GM18858 (cell line): ENCODE results near the gene HECW1.

Experiments used
- ATAC-seq: cut with Tn5 transposase; IDR thresholded peaks from one replicate; pipeline ENCODE4 v1.9.1; 2021; ENCODE audit not compliant: unreplicated experiment

HECW1 gene

GRCh38 chr7:43248961-43249822, 136.7 kb downstream of the HECW1 start:
- ATAC-seq, result no peak

- no peak for ATAC-seq
These were observed 137.3 kb downstream of the HECW1 start for GRCh38 chr7:43249823-43250145.

GRCh38 chr7:43260980-43261878, 148.8 kb downstream of the HECW1 start:
- ATAC-seq, result peak; percentile 60

- ATAC-seq, result no peak
These were observed 152.7 kb downstream of the HECW1 start for GRCh38 chr7:43265139-43265538.

- ATAC-seq, result no peak
These were observed 161.7 kb downstream of the HECW1 start for GRCh38 chr7:43273939-43274719.

GRCh38 chr7:43274752-43275151, 162.3 kb downstream of the HECW1 start:
- ATAC-seq, result no peak

GRCh38 chr7:43276547-43276946, 164.1 kb downstream of the HECW1 start:
- ATAC-seq, result no peak

- no peak for ATAC-seq
These were observed 165.7 kb downstream of the HECW1 start for GRCh38 chr7:43278088-43278644.

- no peak for ATAC-seq
These were observed 168.8 kb downstream of the HECW1 start for GRCh38 chr7:43281268-43281667.

- no peak for ATAC-seq
These were observed 171.3 kb downstream of the HECW1 start for GRCh38 chr7:43283706-43284105.

GRCh38 chr7:43289826-43290225, 177.4 kb downstream of the HECW1 start:
- ATAC-seq, result no peak

- ATAC-seq, result no peak
These were observed 178.5 kb downstream of the HECW1 start for GRCh38 chr7:43290978-43291377.

GRCh38 chr7:43291789-43292188, 179.3 kb downstream of the HECW1 start:
- no peak for ATAC-seq

- no peak for ATAC-seq
These were observed 179.9 kb downstream of the HECW1 start for GRCh38 chr7:43292384-43292783.

GRCh38 chr7:43294080-43294630, 181.7 kb downstream of the HECW1 start:
- ATAC-seq, result no peak

- no peak for ATAC-seq
These were observed 183.0 kb downstream of the HECW1 start for GRCh38 chr7:43295429-43295828.

GRCh38 chr7:43296306-43296705, 183.9 kb downstream of the HECW1 start:
- ATAC-seq, result no peak

GRCh38 chr7:43298617-43299016, 186.2 kb downstream of the HECW1 start:
- no peak for ATAC-seq

GRCh38 chr7:43300121-43300520, 187.7 kb downstream of the HECW1 start:
- no peak for ATAC-seq

- no peak for ATAC-seq
These were observed 189.8 kb downstream of the HECW1 start for GRCh38 chr7:43302211-43302711.
